NK-92 treated with Interleukin-12 subunit alpha and Interleukin-12 subunit beta, amount 100 ng/mL, for 24 hours (cell line): ENCODE data around the gene ACER3.
"Not testable (repeated sequence)": the region's sequence is repeated elsewhere in the genome, so short reads cannot be mapped to it uniquely, and the experiment has no call there.

Source experiments
- DNase-seq: peaks from one replicate; lab custom pipeline; 2025; lab: John Stamatoyannopoulos, UW

ACER3 gene

GRCh38 chr11:76836613-76837291 lies 24.0 kb upstream of the ACER3 start:
- no peak for DNase-seq

GRCh38 chr11:76837696-76838677 lies 22.7 kb upstream of the ACER3 start:
- DNase-seq, result no peak

GRCh38 chr11:76838678-76839068 lies 22.0 kb upstream of the ACER3 start:
- no peak for DNase-seq

- DNase-seq, result no peak
Measured at GRCh38 chr11:76839311-76839710, 21.4 kb upstream of the ACER3 start.

- no peak for DNase-seq
Measured at GRCh38 chr11:76841923-76842452, 18.7 kb upstream of the ACER3 start.

GRCh38 chr11:76843907-76844306 lies 16.8 kb upstream of the ACER3 start:
- DNase-seq, result no peak

- no peak for DNase-seq
Measured at GRCh38 chr11:76844511-76844910, 16.2 kb upstream of the ACER3 start.

GRCh38 chr11:76845069-76845468 lies 15.6 kb upstream of the ACER3 start:
- DNase-seq, result no peak

GRCh38 chr11:76846441-76846840 lies 14.3 kb upstream of the ACER3 start:
- no peak for DNase-seq

GRCh38 chr11:76849376-76849775 lies 11.3 kb upstream of the ACER3 start:
- DNase-seq, result no peak

- no peak for DNase-seq
Measured at GRCh38 chr11:76850130-76850529, 10.6 kb upstream of the ACER3 start.

- DNase-seq, result no peak
Measured at GRCh38 chr11:76850815-76851214, 9.9 kb upstream of the ACER3 start.

- no peak for DNase-seq
Measured at GRCh38 chr11:76854709-76855108, 6.0 kb upstream of the ACER3 start.

- not testable (repeated sequence) for DNase-seq
Measured at GRCh38 chr11:76855670-76856069, 5.0 kb upstream of the ACER3 start.

- DNase-seq, result no peak
Measured at GRCh38 chr11:76856106-76856505, 4.6 kb upstream of the ACER3 start.

- DNase-seq, result no peak
Measured at GRCh38 chr11:76856571-76856970, 4.1 kb upstream of the ACER3 start.

GRCh38 chr11:76857781-76858410 lies 2.8 kb upstream of the ACER3 start:
- no peak for DNase-seq

GRCh38 chr11:76859708-76860227 lies 950 bp upstream of the ACER3 start:
- no peak for DNase-seq

- DNase-seq, result no peak
Measured at GRCh38 chr11:76861490-76861953, 804 bp downstream of the ACER3 start.

- DNase-seq, result not testable (repeated sequence)
Measured at GRCh38 chr11:76862794-76863193, 2.1 kb downstream of the ACER3 start.

GRCh38 chr11:76863196-76863777 lies 2.6 kb downstream of the ACER3 start:
- DNase-seq, result no peak
